Stimulated activated CD8-positive, alpha-beta memory T cell treated with anti-CD3 and anti-CD28 coated beads, Interleukin-4, amount 100 ng/mL, for 24 hours (primary cell): ENCODE measurements around the gene LRRC53.

Experiments used
- DNase-seq: peaks from one replicate; pipeline ENCODE4 v3.0.0-alpha.2; 2020; ENCODE audit warnings: low read depth

Gene LRRC53, protein sequence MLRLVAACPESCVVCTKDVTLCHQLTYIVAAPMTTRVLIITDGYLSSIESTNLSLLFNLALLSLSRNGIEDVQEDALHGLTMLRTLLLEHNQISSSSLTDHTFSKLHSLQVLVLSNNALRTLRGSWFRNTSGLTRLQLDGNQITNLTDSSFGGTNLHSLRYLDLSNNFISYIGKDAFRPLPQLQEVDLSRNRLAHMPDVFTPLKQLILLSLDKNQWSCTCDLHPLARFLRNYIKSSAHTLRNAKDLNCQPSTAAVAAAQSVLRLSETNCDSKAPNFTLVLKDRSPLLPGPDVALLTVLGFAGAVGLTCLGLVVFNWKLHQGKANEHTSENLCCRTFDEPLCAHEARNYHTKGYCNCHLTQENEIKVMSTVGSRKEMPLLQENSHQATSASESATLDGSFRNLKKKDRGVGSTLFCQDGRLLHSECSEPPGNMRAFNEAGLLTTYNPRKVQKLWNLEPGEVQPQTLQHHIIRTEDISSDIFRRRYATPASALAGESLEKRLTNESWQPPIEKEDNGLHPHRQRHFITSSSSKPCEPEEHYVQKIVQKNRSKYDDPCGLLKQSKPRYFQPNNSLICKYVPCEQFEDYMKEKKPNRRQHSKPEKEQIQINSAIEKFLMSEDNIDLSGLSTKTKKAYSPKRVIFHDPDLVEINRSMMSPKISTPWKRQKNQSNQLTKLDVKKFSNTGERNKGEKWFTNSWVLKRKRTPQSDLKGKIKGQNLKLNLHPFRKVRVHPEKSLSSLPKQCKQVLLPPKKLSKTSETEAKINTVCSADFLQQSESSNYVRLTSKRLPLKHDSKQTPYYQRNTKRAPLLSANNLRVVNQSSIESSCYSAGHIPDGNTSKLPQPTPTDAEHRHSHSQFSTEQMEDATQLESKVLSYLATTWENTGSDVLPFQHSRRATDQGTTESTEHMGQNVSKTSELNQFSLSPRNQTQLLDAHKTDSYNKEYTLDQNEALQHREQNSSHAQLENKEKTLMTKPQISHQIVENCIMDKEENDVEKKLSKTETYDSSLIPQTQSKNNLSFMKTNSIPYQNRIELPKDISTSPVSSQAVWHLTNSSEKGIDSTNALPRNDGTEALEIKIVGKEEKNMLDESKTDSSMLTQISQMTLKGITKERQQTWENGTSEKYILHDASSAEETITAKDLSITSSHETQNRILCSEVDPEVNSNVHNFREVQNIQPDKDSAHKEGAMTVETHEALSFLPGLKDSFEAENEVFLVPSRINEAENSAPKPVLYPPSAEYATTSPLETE

DNA sequence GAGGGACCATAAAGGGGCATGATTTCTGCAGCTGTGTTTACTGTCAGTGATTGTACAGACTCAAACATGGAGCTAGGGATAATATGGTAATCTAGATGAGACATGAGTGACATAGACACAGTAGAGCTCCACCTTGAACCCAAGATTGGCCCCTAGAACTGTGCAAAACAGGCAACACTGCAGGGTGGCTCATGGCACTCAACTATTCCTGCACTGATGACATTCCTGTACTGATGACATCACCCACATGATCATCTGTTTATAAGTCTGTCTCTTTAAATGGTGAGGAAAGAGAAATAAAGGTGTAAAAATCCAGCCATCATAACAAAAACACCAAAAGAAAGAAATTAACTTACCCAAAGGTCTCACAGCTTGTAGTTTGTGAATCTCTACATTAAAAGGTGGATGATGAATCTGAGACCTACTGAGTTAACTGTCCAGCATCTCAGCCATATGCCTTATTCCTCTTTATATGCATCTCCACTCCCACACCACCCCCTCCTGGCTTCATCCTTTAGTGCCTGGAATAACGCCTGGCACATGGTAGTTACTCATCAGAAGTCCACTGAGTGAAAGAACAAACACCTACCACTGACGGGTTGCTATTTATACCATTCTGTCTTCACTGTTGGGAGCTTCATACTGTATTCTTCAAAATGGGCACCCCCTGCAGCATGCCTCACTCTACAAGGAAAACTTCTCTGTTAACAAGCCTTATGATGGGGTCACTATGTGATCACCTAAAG, at the start of gene LRRC53:
Gene LRRC53, minus strand, starts transcription at position 442 of the 746 bp plus-strand sequence. CDS start 29,262 bp downstream, outside the sequence.
- DNase-seq: no peak

DNA sequence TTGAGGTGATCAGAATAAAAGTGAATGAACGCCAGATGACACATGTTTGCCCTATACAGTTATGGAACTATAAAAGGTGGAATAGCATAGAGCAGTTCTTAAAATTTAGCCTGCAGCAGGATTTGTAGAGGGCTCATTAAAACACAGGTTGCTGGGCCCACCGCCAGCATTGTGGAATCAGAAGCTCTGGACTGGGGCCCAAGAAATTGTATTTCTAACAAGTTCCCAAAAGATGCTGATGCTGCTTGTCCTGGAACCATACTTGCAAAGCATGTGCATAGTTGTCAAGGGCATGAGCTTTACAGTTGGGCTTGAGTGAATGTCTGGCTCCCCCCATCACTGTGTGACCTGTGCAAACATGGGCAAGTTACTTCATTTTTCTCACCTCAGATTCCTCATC, 37.5 kb upstream of the LRRC53 start:
- no peak for DNase-seq

DNA sequence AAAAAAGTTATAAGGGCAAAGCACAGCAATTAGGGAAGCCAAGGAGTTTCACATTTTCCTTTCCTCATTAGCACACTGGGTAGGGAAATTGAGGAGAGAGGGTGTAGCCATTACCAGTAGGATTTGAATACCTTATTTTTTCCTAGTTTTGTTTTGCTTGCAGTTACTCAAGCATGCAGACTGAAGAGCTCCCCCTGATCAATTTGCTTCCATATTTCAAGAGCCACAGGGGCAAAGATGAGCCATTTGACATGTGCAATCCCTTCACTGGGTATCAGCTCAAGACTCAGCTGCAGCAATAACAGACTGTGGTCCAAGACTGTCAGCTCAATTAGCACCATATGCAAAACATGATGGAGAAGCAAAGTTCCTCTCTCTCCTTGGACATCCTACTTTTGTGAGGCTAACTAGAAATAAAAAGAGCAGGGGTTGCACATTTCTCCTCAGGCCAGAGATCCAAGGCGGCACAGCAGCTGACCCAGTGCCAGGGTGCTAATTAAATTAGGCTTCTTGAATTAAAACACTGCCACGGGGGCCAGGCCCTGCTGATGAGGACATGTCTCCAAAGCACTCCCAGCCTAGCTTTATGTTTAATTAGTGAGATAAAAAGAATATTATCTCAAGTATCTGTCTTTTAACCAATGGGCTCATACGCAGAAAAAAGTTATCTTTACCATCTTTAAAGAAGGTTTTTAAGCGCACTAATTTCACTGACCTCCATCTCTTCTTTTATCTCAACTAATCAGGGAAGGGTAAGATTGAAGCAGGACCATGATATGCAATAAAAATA, 36.7 kb upstream of the LRRC53 start:
- DNase-seq: no peak

DNA sequence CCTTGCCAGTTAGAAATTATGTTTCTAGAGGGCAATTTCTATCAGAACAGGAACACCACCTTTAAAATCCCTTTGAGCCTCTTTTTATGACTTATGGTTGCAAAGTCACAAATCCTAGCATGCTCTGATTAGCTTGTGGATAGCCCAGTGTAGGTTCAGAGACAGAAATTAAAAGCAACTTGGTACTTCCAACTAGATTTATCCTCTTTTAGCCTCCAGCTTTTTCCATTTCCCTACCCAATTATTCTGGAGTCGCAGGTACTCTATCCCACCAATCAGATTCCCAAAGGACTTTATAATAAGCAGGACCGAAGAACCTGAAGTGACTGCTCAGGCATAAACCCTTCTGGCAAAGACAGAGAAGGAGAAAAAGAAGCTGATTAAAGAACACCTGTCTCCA, 33.4 kb upstream of the LRRC53 start:
- DNase-seq: no peak

DNA sequence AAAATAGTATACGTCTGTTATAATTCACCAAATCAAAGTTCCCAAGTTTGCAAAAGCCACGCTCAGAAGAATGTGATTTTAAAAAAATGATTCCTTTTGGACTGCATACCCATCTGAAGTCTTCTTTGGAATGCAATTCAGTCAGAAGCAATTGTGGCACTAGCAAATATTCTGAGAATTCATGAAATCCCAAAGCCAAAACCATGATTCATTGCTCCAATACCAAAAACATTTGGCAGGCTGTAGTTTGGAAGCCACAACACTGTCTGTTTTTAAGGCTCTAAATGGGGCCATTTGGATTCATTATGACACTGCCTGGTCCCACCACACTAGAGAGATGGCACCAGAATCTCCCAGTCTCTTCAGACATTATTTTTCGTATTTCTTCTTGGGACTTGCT, 21.8 kb upstream of the LRRC53 start:
- no peak for DNase-seq

DNA sequence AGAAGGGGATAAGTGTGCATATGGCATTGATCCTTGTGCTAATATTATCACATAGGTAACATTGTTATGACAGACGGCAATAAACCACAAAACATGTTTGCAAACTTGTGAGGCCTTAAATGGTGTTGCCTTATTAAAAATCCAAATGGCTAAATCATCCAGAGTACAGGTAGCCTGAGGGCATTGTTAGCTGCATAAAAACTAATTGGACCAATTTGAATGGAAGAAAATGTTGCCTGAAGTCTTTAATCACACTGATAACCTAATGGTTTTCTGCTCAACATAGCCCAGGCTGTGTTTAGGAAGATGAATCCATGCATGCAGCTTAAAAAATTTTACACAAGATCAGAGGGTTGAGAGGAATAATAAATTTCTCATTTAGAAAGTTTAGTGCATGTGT, 19.4 kb upstream of the LRRC53 start:
- DNase-seq: no peak

DNA sequence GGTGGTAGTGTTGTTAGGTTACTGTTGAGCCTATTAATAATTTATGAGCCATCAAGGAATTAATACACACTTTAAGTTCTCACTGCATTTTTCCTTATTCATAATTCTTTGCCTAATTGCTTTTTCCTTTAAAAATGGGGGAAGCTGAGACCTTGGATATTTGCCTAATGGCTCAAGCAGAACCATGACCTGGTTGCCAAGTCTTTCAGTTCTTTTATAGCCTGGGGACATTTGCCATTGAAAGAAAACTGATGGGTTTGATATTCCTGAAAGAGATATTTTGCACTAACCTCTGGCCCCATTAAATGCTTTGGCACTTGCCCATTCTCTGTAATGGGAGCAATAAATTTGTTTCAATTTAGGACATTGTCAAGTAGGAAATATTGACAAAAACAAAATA, 18.5 kb upstream of the LRRC53 start:
- DNase-seq: no peak

DNA sequence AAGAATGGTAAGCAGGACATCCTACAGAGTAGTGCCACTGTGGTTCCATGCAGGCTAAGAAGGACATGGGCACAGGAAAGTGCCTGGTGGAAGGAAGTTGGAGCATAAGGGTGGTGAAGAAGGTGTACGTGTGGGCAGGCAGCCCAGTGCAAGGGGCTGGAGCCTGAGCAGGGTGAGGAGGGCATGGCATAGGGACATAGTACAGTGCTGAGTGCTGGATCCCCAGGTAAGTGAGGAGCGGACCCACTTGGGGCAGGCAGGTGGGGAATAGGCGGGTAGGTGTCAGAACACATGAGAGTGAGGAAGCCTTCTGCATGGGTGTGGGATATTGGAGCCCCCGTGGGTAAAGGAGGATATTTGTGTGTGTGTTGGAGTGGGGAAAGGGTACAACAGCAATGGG, 15.7 kb upstream of the LRRC53 start:
- no peak for DNase-seq

DNA sequence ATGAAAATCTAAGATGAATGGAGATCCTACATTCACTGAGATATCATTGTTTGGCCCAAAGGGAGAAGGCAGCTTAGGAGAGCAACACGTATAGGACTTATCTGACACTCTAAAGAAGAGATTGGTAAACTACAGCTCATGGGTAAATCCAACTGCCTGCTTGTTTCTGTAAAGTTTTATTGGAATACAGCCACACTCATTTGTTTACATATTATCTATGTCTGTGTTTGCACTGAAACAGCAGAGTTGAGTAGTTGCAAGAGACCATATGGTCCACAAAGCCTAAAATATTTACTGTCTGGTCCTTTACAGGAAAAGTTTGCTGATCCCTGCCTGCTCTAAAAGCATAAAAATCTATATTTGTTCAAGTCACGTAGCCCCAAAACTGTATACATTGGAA, 14.3 kb upstream of the LRRC53 start:
- no peak for DNase-seq

DNA sequence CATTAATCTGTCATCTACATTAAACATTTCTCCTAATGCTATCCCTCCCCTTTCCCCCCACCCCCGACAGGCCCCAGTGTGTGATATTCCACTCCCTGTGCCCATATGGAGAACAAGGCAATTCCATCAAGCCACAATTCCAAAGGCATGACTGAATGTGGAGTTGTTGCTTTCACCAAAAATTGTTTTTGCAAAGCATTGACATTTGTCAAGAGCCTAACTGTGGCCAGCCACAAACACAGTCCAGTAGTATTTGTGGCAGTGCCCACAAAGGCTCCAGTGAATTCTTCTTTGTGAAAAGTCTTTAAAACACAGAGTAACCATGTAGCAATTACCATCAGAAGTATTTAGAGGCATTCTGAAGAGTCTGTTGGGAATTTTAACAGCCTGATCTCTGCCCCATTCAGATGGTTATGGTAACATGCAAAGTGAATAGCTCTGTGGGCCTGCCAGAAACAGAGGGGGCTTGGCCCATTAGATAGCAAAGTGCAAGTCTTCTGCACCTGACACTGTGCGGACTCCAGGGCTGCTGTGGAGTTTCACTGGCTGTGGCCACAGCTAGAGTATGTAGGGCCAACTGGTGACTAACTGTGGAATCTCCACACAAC, 11.6 kb upstream of the LRRC53 start:
- DNase-seq: no peak

DNA sequence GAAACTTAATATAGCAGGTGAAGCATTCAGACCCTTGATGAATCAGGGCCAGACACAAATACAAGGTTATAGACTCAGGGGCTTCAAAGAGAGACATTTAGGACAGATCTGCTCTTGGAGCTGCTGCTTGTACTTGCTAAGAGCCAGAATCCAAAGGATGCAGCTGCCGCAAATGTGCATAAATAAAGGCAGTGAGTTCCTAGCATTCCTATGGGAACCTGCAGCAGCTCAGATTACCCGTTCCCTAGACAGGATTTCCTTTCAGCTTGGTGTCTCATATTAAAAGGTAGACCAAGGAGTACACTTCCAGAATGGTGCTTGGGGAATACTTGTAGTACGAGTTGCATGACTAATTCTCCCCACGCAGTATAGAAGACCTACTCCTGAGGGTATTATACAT, 9.7 kb upstream of the LRRC53 start:
- DNase-seq: no peak

DNA sequence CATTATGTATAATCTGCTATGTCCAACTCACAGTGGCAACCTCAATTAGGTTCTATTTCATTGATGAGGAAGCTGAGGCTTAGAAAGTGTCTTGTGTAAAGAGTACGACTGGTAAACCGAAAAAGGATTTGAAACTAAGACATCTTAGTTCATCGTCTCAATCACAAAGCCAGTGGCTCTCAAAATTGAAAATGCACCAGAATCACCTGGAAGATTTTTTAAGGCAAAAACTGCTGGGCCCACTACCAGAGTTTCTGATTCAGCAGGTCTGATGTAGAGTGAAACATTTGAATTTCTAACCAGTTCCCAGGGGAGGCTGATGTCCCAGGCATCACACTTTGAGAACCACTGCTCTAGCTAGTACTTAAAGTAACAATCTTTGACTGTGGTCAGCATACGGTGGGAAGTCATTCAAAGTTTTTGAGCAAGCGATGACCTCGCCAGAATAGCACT, 5.2 kb upstream of the LRRC53 start:
- DNase-seq: no peak

DNA sequence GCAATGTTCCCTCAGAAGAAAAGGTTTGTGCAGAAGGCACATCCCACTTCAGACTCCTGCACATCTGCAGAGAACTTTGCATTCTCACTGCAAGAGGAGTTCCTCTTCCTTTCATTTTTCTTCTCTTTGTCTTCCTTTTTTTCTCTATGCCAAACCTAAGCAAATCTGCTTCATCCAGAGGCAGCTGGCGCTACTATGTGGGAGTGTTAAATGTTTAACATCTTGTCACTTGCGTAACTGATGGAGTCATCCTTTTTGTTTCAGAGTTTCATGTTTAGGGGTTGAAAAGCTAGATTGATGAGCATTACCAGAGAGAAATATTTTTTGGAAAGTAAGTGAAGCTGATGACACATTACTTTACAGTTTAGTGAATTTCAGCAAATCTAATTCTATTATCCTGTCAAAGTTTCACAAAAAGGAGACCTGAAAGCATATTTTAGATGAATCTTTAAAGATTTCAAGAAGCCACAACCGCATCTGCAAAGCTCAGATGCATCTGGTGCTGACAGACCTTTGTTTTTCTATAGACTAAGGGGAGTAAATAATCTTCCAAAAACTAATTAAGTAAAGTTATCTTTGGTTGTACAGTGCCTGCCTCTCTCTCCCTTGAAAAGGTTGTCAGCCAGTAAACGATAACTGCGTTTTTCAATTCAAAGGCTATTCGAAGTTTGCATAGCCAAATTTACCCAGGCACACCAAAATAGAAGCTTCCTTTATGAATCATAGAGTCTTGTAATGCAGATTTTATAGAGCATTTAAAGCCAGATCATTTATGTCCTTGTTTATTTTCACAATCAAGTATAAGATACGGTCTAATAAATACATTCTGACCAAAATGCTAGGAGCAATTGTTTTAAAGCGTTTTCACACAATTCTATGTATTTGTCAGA, 1.2 kb upstream of the LRRC53 start:
- DNase-seq: no peak

DNA sequence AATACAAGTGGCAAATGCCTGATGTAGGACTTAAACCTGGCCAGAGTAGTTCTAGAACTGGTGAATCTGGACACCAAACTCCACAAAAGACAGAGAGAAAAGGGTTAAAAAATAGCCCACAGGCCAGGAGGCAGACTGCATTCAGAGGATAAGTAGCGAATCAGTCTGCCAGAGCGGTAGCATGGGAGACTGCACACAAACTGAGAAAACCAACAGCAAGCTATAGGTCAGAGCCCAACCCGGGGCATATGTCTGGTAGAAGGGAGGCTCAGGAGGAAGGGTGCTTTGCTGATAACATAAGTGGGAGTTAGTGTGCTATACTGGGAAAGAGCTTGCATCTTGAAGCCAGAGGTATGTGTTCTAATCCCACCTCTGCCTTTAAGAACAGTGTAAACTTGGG, 4.0 kb downstream of the LRRC53 start:
- no peak for DNase-seq

DNA sequence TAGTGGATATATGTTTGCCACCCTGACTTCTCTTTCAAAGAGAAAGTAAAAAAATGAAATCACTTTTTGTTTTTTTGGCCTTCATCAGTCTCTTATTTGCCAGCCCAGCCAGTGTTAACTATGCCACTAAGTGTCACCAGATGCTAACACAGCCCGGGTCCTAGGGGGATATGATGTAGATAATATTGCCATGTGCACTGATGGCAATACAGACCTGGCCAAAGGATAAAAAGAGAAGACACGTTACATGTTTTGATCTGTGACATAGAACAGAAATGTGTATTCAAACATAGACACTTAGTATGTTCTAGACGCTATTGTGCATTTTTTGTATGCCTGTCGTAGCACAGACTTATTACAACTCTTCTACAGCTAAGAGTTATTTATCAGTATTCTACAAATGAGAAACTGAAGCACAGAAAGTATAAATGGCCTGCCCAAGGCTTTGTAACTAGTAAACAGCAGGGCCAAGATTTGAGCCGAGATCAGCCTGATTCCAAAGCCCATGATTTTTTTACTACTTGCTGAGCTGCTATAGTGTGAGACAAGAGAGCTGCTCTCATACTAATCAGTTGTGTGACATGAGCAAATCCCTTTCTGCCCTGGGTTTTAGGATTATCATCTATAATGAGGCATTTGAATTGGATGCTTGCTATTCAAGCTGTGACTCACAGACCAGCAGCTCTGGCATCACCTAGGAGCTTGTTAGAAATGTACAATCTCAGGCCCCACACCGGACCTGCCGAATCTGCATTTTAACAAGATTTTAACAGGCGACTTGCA, 6.3 kb downstream of the LRRC53 start:
- DNase-seq: no peak

DNA sequence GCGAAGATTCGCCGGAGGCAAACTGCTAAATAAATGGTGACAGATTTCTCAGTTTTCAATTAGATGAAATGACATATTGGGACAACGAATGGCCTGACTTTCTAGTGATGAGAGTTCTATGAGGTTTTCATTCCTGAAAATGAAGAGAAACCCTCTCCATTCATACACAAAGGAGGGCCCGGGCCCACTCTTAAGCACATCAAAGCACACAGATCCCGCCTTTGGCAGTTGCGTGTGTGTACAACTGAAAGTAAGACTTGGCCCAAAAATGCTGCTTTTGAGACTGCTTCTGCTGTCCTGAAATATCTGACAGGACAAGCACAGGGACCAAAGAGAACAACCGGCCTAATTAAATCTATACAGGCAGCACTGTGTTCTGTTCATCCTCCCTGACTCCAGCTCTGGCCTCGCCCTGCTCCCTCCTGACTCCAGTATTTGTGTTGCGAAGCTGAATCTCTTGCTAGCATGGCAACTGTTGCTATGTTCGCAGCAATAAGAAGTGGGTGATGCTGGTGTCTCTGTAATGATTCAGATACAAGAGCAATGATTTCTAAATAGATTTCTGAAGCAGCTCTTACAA, 7.4 kb downstream of the LRRC53 start:
- DNase-seq: no peak

DNA sequence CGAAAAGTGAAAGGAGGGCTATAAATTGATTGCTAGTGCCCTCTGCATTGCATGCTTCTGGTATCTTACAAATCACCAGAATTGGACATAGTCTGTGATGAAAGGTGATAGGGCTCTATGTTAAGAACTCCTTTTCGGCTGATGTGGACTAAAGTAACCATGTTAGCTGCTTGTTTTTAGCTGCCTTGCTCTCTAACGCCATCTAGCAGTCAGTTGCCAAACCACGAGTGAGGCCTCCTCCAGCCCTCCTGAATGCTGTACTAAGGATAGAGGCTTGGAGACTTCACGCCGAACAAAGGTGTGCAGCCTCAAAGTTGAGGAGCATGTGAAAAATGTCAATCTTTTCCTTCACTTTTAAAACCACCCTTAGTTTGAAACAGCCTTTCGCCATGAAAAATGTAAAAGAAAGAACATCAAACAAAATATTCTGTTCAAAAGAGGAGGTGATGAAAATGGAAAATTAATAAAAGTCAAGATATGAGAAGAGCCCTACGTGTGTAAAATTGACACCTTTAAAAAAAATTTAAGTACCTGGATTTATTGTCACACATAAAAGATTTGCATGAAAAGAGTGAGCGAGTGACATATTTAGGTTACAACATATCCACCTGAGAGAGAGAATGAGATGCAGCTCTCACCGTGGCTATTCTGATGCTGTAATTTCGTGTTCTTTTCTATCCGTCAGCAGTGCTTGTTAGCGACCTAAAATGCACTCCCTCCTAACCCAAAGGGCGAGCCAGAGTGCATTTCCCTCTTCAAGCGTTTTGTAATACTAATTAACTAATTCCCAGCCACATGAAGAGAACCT, 8.1 kb downstream of the LRRC53 start:
- no peak for DNase-seq
